ENCODE measurements around the gene SPATA32. TPM values are rescaled to one million over a fixed set of nuclear protein-coding genes. Genes with fewer than 3 reads are reported as not detected.
A peak's percentile ranks its signal among the peaks of the same experiment; 100 is the strongest.

SPATA32 gene
- total RNA-seq, 4 donors from 2014 or later = not detected

GRCh38 chr17:45299361-45299760 lies 37.5 kb upstream of the SPATA32 start:
- Histone ChIP-seq H3K4me3 (no peak overlapping the region), H3K27me3 (no peaks in the 10 kb centered on the region), H3K36me3 (no peaks in the 10 kb centered on the region), H3K27ac (peak overlapping the region; percentile 5 to 81 (median 76)), H3K9me3 (no peaks in the 10 kb centered on the region), H3K4me1 (peaks cover 56 to 100% (median 72%) of the 10 kb centered on the region in 3 donors)
- intact Hi-C loops (cut with DNase I) = no loop called here
- no peak for DNase-seq
- no peak for TF ChIP-seq POLR2A (IDR thresholded peaks at IDR 0.05)
- TF ChIP-seq CTCF (IDR thresholded peaks at IDR 0.05) = no peak
- 42 to 54% methylated on average over 2 of the region's 2 CpGs for WGBS, 2 donors

GRCh38 chr17:45298546-45299285 lies 36.8 kb upstream of the SPATA32 start:
- Histone ChIP-seq H3K4me1 (peaks cover 63 to 100% (median 79%) of the 10 kb centered on the region in 3 donors), H3K9me3 (no peaks in the 10 kb centered on the region), H3K27me3 (no peaks in the 10 kb centered on the region), H3K36me3 (no peaks in the 10 kb centered on the region), H3K27ac (peak overlapping the region; percentile 15 to 81 (median 78)), H3K4me3 (no peak overlapping the region)
- TF ChIP-seq POLR2A (IDR thresholded peaks at IDR 0.05) (no peak), CTCF (IDR thresholded peaks at IDR 0.05) (no peak)
- intact Hi-C loops (cut with DNase I) = no loop called here
- no peak for DNase-seq
- WGBS, 2 donors = 65 to 67% methylated on average over 8 of the region's 8 CpGs

- H3K9me3 ChIP-seq = no peaks in the 10 kb centered on the region
- H3K4me3 ChIP-seq = no peak overlapping the region
- H3K4me1 ChIP-seq = peaks cover 73 to 100% (median 82%) of the 10 kb centered on the region in 3 donors
- WGBS, 2 donors = 29 to 43% methylated on average over 1 of the region's 1 CpG
- intact Hi-C loops (cut with DNase I) = no loop called here
- H3K27ac ChIP-seq = peak overlapping the region; percentile 57 to 81 (median 80)
- DNase-seq = no peak
- H3K36me3 ChIP-seq = no peaks in the 10 kb centered on the region
- TF ChIP-seq POLR2A (IDR thresholded peaks at IDR 0.05) (no peak), CTCF (IDR thresholded peaks at IDR 0.05) (no peak)
- H3K27me3 ChIP-seq = no peaks in the 10 kb centered on the region
Measured at GRCh38 chr17:45296833-45297124, 34.9 kb upstream of the SPATA32 start.

GRCh38 chr17:45296003-45296832 lies 34.3 kb upstream of the SPATA32 start:
- Histone ChIP-seq H3K4me3 (no peak overlapping the region), H3K36me3 (no peaks in the 10 kb centered on the region), H3K4me1 (peaks cover 78 to 100% (median 87%) of the 10 kb centered on the region in 3 donors), H3K27ac (peak overlapping the region; percentile 57 to 81 (median 80)), H3K9me3 (no peaks in the 10 kb centered on the region), H3K27me3 (no peaks in the 10 kb centered on the region)
- TF ChIP-seq POLR2A (IDR thresholded peaks at IDR 0.05) (no peak), CTCF (IDR thresholded peaks at IDR 0.05) (no peak)
- intact Hi-C loops (cut with DNase I) = no loop called here
- WGBS, 2 donors = 34 to 65% methylated on average over 7 of the region's 7 CpGs
- DNase-seq = no peak

GRCh38 chr17:45294506-45294905 lies 32.6 kb upstream of the SPATA32 start:
- H3K4me1 ChIP-seq = peaks cover 83 to 100% (median 95%) of the 10 kb centered on the region in 3 donors
- no peak for DNase-seq
- H3K27me3 ChIP-seq = no peaks in the 10 kb centered on the region
- intact Hi-C loops (cut with DNase I) = no loop called here
- peaks cover 5 to 12% (median 10%) of the 10 kb centered on the region in 3 donors for H3K36me3 ChIP-seq
- no peak overlapping the region for H3K4me3 ChIP-seq
- no peaks in the 10 kb centered on the region for H3K9me3 ChIP-seq
- H3K27ac ChIP-seq = peak overlapping the region; percentile 57 to 85 (median 80)
- TF ChIP-seq CTCF (IDR thresholded peaks at IDR 0.05) (peak in 1 of 6 experiments; percentile 4), POLR2A (IDR thresholded peaks at IDR 0.05) (no peak)
- 0 to 28% methylated on average over 1 to 3 of the region's 3 CpGs for WGBS, 2 donors
